Measurements from ENCODE around the gene PCED1B.
A peak's percentile ranks its signal among the peaks of the same experiment; 100 is the strongest.

- TF ChIP-seq CTCF (tag by site-specific recombination; IDR thresholded peaks at IDR 0.05) (no peak), ZNF580 (tag by site-specific recombination; IDR thresholded peaks at IDR 0.05) (no peak), OSR2 (tag by site-specific recombination; IDR thresholded peaks at IDR 0.05) (peak; percentile 75), INSM2 (tag by site-specific recombination; IDR thresholded peaks at IDR 0.05) (0 out of 2 replicates have a peak, but pooled peaks have one; percentile 24), ZNF266 (tag by site-specific recombination; IDR thresholded peaks at IDR 0.05; ENCODE audit: low read depth) (no peak), SALL2 (tag by site-specific recombination; IDR thresholded peaks at IDR 0.05; ENCODE audit: borderline replicate concordance) (no peak), ZNF704 (tag by site-specific recombination; IDR thresholded peaks at IDR 0.05) (no peak)
These were observed 8.9 kb downstream of the PCED1B start for GRCh38 chr12:47088021-47088944.

Data from HEK293 (cell line).